WERI-Rb-1 (cell line): ENCODE data around the gene CDH23.

Experiments
- DNase-seq: peaks from one replicate; pipeline ENCODE4 v3.0.0-alpha.2; 2020
- H3K27ac ChIP-seq: fragments of 250-450 bp; sonication (Bioruptor Pico); 2 replicates; pipeline ENCODE4 v1.5.1; 2020; ENCODE audit warnings: mild to moderate bottlenecking, moderate library complexity
- H3K27me3 ChIP-seq: fragments of 250-450 bp; sonication (Bioruptor Pico); 2 replicates; pipeline ENCODE4 v1.5.1; 2021; ENCODE audit warnings: mild to moderate bottlenecking, low read depth, moderate library complexity; ENCODE audit not compliant: insufficient read depth, severe bottlenecking
- H3K36me3 ChIP-seq: fragments of 250-450 bp; sonication (Bioruptor Pico); 2 replicates; pipeline ENCODE4 v1.5.1; 2020; ENCODE audit warnings: mild to moderate bottlenecking, moderate library complexity
- H3K4me3 ChIP-seq: 2 replicates; pipeline ENCODE4 v1.5.1; 2011; ENCODE audit warnings: low read depth, mild to moderate bottlenecking, control low read depth, low read length
- H3K9me3 ChIP-seq: fragments of 250-450 bp; sonication (Bioruptor Pico); 2 replicates; pipeline ENCODE4 v1.5.1; 2021; ENCODE audit warnings: mild to moderate bottlenecking, moderate library complexity; ENCODE audit not compliant: severe bottlenecking
- TF ChIP-seq, protein P1 (sequence below): IDR thresholded peaks from 2 replicates; pipeline ENCODE4 v1.5.1; 2011; ENCODE audit warnings: low read depth, mild to moderate bottlenecking, control low read depth, inconsistent platforms, low read length

CDH23 gene

DNA sequence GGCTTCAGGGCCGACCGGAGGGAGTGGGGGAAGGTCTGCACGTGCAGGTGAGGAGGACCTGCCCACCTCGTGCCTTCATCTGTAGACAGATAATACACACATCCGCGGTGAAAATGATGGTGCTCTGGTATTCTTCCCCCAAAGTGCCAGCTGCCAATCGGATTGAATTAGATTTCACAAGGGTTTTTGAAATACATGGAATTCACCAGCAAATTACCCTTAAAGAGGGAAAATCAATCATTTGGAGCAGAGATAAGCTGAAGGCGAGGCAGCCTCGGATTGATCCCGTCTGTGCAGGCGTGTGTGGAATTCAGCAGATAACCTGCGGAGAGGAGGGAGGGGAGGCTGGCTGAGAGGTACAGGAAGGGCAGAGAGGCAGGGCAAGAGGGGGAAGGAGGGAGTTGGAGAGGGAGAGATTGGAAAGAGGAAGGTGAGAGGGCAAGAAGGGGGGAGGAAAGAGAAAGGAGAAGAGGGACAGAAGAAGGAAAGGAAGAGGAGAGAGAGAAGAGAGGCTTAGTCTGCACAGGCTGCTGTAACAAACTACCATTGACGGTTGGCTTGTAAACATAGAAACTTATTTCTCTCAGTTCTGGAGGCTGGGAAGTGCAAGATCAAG, 238.6 kb downstream of the CDH23 start:
- Histone ChIP-seq H3K9me3 (no peaks in the 10 kb centered on the region), H3K27me3 (no peaks in the 10 kb centered on the region), H3K36me3 (peaks cover 52% of the 10 kb centered on the region), H3K4me3 (no peak overlapping the region), H3K27ac (peak overlapping the region; percentile 79)
- TF ChIP-seq, protein P1, sequence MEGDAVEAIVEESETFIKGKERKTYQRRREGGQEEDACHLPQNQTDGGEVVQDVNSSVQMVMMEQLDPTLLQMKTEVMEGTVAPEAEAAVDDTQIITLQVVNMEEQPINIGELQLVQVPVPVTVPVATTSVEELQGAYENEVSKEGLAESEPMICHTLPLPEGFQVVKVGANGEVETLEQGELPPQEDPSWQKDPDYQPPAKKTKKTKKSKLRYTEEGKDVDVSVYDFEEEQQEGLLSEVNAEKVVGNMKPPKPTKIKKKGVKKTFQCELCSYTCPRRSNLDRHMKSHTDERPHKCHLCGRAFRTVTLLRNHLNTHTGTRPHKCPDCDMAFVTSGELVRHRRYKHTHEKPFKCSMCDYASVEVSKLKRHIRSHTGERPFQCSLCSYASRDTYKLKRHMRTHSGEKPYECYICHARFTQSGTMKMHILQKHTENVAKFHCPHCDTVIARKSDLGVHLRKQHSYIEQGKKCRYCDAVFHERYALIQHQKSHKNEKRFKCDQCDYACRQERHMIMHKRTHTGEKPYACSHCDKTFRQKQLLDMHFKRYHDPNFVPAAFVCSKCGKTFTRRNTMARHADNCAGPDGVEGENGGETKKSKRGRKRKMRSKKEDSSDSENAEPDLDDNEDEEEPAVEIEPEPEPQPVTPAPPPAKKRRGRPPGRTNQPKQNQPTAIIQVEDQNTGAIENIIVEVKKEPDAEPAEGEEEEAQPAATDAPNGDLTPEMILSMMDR, result no peak
- DNase-seq, result peak; percentile 59

DNA sequence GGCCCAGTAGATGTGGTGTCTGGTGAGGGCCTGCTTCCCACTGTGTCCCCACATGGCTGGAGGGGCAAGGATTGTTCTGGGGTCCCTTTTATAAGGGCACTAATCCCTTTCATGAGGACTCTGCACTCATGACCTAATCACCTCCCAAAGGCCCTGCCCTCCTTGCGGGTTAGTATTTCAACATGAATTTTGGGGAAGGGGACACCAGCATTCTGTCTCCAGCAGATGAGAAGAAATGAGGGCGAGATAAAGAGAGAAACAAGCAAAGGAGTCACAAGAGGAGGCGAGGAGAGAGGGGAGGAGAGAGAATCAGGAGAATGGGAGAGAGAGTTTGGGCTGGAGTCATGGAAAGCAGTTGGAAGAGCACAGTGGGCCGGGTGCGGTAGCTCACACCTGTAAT, 239.1 kb downstream of the CDH23 start:
- Histone ChIP-seq H3K27me3 (no peaks in the 10 kb centered on the region), H3K4me3 (no peak overlapping the region), H3K9me3 (no peaks in the 10 kb centered on the region), H3K27ac (no peak overlapping the region), H3K36me3 (peaks cover 54% of the 10 kb centered on the region)
- TF ChIP-seq, protein P1, result no peak
- DNase-seq, result no peak

DNA sequence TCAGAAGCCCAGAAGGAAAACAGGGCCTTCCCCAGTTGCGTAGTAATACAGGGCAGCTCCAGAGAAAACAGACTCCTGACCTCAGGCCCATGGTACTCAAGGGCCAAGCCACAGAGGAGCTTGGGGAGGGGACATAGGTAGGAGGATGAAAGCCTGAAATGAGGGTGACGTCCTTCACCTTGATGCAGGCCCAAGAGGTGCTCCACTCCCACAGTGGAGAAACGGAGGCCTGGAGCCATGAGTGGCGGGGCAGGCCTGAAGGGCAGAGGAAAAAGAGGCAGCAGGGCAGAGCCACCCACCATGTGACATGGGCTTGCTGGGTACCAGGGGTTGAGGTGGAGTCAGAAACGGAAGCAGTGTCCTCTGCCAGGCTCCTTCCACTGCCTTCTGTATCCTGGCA, 239.9 kb downstream of the CDH23 start:
- no peaks in the 10 kb centered on the region for H3K27me3 ChIP-seq
- peaks cover 61% of the 10 kb centered on the region for H3K36me3 ChIP-seq

DNA sequence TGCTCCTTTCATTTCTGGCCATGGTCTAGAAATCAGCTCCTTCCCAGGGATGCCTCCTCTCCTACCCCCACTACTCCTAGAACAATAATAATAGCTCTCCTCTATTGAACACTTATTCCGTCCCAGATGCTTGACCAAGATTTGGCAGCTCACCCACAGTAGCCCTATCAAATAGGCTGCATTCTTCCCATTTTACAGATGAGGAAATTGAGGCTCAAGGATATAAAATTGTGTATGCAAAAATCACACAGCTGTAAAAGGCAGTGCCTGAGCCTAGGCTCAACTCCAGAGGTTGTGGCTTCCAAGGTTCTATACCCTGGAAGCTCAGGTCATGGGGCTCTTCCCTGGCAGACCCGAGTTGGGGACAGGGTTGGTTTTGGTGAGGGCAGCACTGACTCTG, 240.6 kb downstream of the CDH23 start:
- Histone ChIP-seq H3K27ac (no peak overlapping the region), H3K27me3 (no peaks in the 10 kb centered on the region), H3K4me3 (no peak overlapping the region), H3K36me3 (peaks cover 62% of the 10 kb centered on the region), H3K9me3 (no peaks in the 10 kb centered on the region)
- DNase-seq, result no peak
- TF ChIP-seq, protein P1, result no peak

More for the DNA sequence above, 239.9 kb downstream of the CDH23 start:
- Histone ChIP-seq H3K4me3 (no peak overlapping the region), H3K27ac (no peak overlapping the region), H3K9me3 (no peaks in the 10 kb centered on the region)
- TF ChIP-seq, protein P1, result no peak
- no peak for DNase-seq

DNA sequence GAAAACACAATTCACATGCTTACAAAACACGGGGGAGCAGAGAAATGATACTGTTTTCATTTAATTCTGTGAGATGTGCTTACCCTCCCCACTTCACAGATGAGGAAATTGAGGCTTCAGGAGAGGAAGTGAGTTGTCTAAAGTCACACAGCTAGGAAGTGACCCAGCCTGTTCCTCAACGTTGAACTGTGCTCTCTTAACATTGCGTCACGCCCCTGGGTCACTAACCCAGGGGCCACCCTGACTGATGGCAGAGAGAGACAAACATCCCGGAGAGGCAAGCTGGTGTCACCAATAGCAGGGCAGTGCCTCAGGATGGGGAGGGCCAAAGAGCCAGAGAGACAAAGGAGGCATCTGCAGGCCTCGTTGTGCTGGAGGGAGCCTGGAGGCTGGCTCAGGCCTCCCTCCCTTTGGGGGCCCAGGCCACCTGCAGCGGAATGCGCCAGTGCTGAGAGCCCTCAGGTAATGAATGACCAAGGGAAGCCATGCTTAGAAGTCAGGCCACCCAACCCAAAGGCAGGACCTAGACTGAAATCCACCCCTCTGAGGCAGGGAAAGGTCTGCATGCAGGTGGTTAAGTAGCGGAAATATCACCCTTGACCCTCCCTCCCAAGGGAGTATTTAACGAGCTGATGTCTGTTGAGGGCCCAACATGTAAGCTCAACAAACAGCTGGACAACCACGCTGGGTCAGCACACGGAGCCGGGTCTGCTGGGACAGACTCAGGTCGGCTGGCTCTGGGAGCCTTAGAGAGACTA, 241.5 kb downstream of the CDH23 start:
- no peak for DNase-seq
- H3K27me3 ChIP-seq, result no peaks in the 10 kb centered on the region
- peaks cover 66% of the 10 kb centered on the region for H3K36me3 ChIP-seq
- H3K4me3 ChIP-seq, result no peak overlapping the region
- H3K27ac ChIP-seq, result peak overlapping the region; percentile 63
- no peaks in the 10 kb centered on the region for H3K9me3 ChIP-seq
- TF ChIP-seq, protein P1, result no peak
